Posterior cingulate gyrus (tissue), 11 donors: ENCODE results near the gene ABCF2.

ENCODE experiments used
- DNase-seq, 10 donors: peaks; one replicate each; pipeline versions ENCODE4 v3.0.0 to v3.0.0-alpha.2; 2020 to 2021; ENCODE audit warnings: mixed read lengths in 3 of 10
- intact Hi-C: fragments of 100-400 bp; cut with DNase I; formaldehyde crosslinking; loops from one replicate; pipeline ENCODE4 v1.15.1; 2023

The ABCF2 gene

GRCh38 chr7:151243408-151244195 lies 16.6 kb upstream of the ABCF2 start:
- peak in 3 of 10 donors; percentile 45 to 86 (median 83) for DNase-seq
- intact Hi-C loops = loop anchor here (2.0 kb wide), 1 partner anchor 59 kb away; no protein-coding TSS in a partner anchor

GRCh38 chr7:151243045-151243349 lies 16.0 kb upstream of the ABCF2 start:
- intact Hi-C loops = no loop called here
- DNase-seq = peak in 1 of 10 donors; percentile 29

GRCh38 chr7:151242159-151243044 lies 15.4 kb upstream of the ABCF2 start:
- peak in 1 of 10 donors; percentile 19 for DNase-seq
- intact Hi-C loops = no loop called here

- intact Hi-C loops = no loop called here
- DNase-seq = peak in 1 of 10 donors; percentile 14
Observed at GRCh38 chr7:151241755-151242096, 14.7 kb upstream of the ABCF2 start.

- DNase-seq = no peak
- intact Hi-C loops = no loop called here
Observed at GRCh38 chr7:151240942-151241754, 14.1 kb upstream of the ABCF2 start.

GRCh38 chr7:151240536-151240935 lies 13.5 kb upstream of the ABCF2 start:
- intact Hi-C loops = no loop called here
- peak in 2 of 10 donors; percentile 9 to 37 for DNase-seq

- intact Hi-C loops = no loop called here
- DNase-seq = peak in 2 of 10 donors; percentile 11 to 67
Observed at GRCh38 chr7:151239837-151240459, 12.9 kb upstream of the ABCF2 start.

- peak in 2 of 10 donors; percentile 22 to 70 for DNase-seq
- intact Hi-C loops = no loop called here
Observed at GRCh38 chr7:151238924-151239836, 12.2 kb upstream of the ABCF2 start.

GRCh38 chr7:151238190-151238810 lies 11.3 kb upstream of the ABCF2 start:
- intact Hi-C loops = no loop called here
- peak in 2 of 10 donors; percentile 27 to 67 for DNase-seq

GRCh38 chr7:151237244-151238189 lies 10.5 kb upstream of the ABCF2 start:
- peak in 3 of 10 donors; percentile 28 to 84 (median 69) for DNase-seq
- intact Hi-C loops = no loop called here

GRCh38 chr7:151236406-151236805 lies 9.4 kb upstream of the ABCF2 start:
- DNase-seq = peak in 2 of 10 donors; percentile 12 to 59
- intact Hi-C loops = no loop called here

GRCh38 chr7:151235091-151235787 lies 8.2 kb upstream of the ABCF2 start:
- DNase-seq = peak in 2 of 10 donors; percentile 72 to 77
- intact Hi-C loops = no loop called here

- intact Hi-C loops = no loop called here
- DNase-seq = peak in 1 of 10 donors; percentile 66
Observed at GRCh38 chr7:151233804-151234203, 6.8 kb upstream of the ABCF2 start.

GRCh38 chr7:151232917-151233701 lies 6.1 kb upstream of the ABCF2 start:
- peak in 7 of 10 donors; percentile 56 to 96 (median 88) for DNase-seq
- intact Hi-C loops = no loop called here

GRCh38 chr7:151232091-151232916 lies 5.3 kb upstream of the ABCF2 start, which contains the start of gene CHPF2:
CHPF2 (plus strand) TSS chr7:151232483; CDS start chr7:151234012, 1,529 bp downstream.
- DNase-seq = peak; percentile 85 to 99 (median 94)
- intact Hi-C loops = no loop called here
